ENCODE measurements around the gene MNT. TPM values are rescaled to one million over a fixed set of nuclear protein-coding genes. Genes with fewer than 3 reads are reported as not detected.
"Not testable (repeated sequence)": the region's sequence is repeated elsewhere in the genome, so short reads cannot be mapped to it uniquely, and the experiment has no call there.

MNT gene
- total RNA-seq, 1 experiment from 2014 or later = 38.9 TPM

DNA sequence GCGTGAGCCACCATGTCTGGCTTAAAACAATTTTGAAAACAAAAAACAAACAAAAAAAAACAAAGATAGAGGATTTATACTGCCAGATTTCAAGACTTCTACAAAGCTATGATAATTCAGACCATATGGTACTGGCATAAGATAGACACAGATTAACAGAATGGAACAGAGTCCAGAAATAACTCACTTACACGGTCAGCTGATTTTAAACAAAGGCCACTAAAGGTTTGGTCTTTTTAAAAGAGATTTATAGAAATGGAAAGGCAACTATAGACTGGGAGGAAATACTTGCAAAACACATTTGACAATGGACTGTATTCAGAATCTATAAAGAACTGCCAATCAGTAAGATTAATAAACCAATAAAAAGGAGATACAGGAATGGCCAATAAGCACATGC is 48.6 kb upstream of the MNT start:
- H3K23me2 ChIP-seq (ENCODE audit: insufficient read length, low read depth, low read length, poor library complexity, severe bottlenecking) = no peaks in the 10 kb centered on the region
- H3K9me3 Mint-ChIP-seq = peaks cover 9 to 12% of the 10 kb centered on the region in 2 experiments
- H3K4ac ChIP-seq (ENCODE audit: low read depth, low read length) = no peak overlapping the region
- no peak overlapping the region for H4K8ac ChIP-seq (replicated peaks; ENCODE audit: insufficient read length, low read depth, low read length)
- no peak overlapping the region for H4K5ac ChIP-seq (ENCODE audit: insufficient read length, low read depth, low read length)
- no peak overlapping the region for H3T11ph ChIP-seq (ENCODE audit: low read length)
- no peaks in the 10 kb centered on the region for H4K20me1 ChIP-seq (ENCODE audit: control insufficient read depth, insufficient read depth, insufficient read length)
- H2BK120ac ChIP-seq (ENCODE audit: low read depth, low read length, poor library complexity, severe bottlenecking) = no peak overlapping the region
- H3K27ac Mint-ChIP-seq = no peak overlapping the region
- no peak overlapping the region for H3K4me2 ChIP-seq (ENCODE audit: insufficient read depth, insufficient read length, low read length)
- no CpG with 5 or more reads among the region's 2 CpGs for WGBS (ENCODE audit: extremely low coverage, insufficient read length, low lambda C conversion rate)
- peaks cover 17 to 23% of the 10 kb centered on the region in 2 experiments for H3K4me1 Mint-ChIP-seq
- no peak overlapping the region for H2BK12ac ChIP-seq (ENCODE audit: insufficient read length, low read depth, low read length)
- no peak overlapping the region for H2AK5ac ChIP-seq (ENCODE audit: insufficient read length, low read length)
- H3K79me2 ChIP-seq (ENCODE audit: insufficient read depth, low read length) = no peaks in the 10 kb centered on the region
- no peak overlapping the region for H2AFZ ChIP-seq (ENCODE audit: low read length)
- no peak overlapping the region for H4K91ac ChIP-seq (ENCODE audit: insufficient read length, low read depth, low read length)
- no peak overlapping the region for H2BK5ac ChIP-seq (ENCODE audit: insufficient read length, low read length)
- H3K36me3 Mint-ChIP-seq (ENCODE audit: insufficient read depth in 1 of 3, low read depth in 3 of 3) = peaks cover 26 to 35% (median 32%) of the 10 kb centered on the region in 3 experiments
- H3K9me3 ChIP-seq (ENCODE audit: control insufficient read depth, low read depth, low read length) = no peaks in the 10 kb centered on the region
- H3K56ac ChIP-seq (ENCODE audit: insufficient read length, low read depth, low read length) = no peak overlapping the region
- H3K27me3 Mint-ChIP-seq (ENCODE audit: low read depth) = no peaks in the 10 kb centered on the region
- H3K27ac ChIP-seq (ENCODE audit: insufficient read length, low read depth, low read length) = no peak overlapping the region
- no peak overlapping the region for H3K4me3 Mint-ChIP-seq
- no peak overlapping the region for H3K9ac ChIP-seq (ENCODE audit: extremely low read depth, insufficient read length, low read length)
- no peaks in the 10 kb centered on the region for H3K4me1 ChIP-seq (ENCODE audit: insufficient read depth, low read length)
- H3K23ac ChIP-seq (ENCODE audit: insufficient read length, low read depth, low read length) = no peak overlapping the region
- DNase-seq = no peak
- no peak overlapping the region for H3K18ac ChIP-seq (ENCODE audit: insufficient read length, low read depth, low read length)
- no peaks in the 10 kb centered on the region for H3K79me1 ChIP-seq (ENCODE audit: insufficient read depth, low read depth, low read length, poor library complexity, severe bottlenecking)
- no peak for TF ChIP-seq CTCF (conservative IDR thresholded peaks at IDR 0.05)
- H3K14ac ChIP-seq (ENCODE audit: insufficient read depth, low read length) = no peak overlapping the region
- no peak overlapping the region for H2BK20ac ChIP-seq (ENCODE audit: low read depth, low read length, poor library complexity, severe bottlenecking)
- no peaks in the 10 kb centered on the region for H3K27me3 ChIP-seq (ENCODE audit: insufficient read depth, low read length)
- H2BK15ac ChIP-seq (ENCODE audit: low read depth, low read length) = no peak overlapping the region

GRCh38 chr17:2447479-2447878 is 46.6 kb upstream of the MNT start:
- not testable (repeated sequence) for DNase-seq; H3K18ac ChIP-seq (ENCODE audit: insufficient read length, low read depth, low read length); H3K79me1 ChIP-seq (ENCODE audit: insufficient read depth, low read depth, low read length, poor library complexity, severe bottlenecking); H3K27ac Mint-ChIP-seq; H3K4ac ChIP-seq (ENCODE audit: low read depth, low read length); H4K8ac ChIP-seq (replicated peaks; ENCODE audit: insufficient read length, low read depth, low read length); H3K9me3 ChIP-seq (ENCODE audit: control insufficient read depth, low read depth, low read length); H3K23me2 ChIP-seq (ENCODE audit: insufficient read length, low read depth, low read length, poor library complexity, severe bottlenecking); H2BK12ac ChIP-seq (ENCODE audit: insufficient read length, low read depth, low read length); H2BK15ac ChIP-seq (ENCODE audit: low read depth, low read length); H2BK120ac ChIP-seq (ENCODE audit: low read depth, low read length, poor library complexity, severe bottlenecking); H3K27me3 Mint-ChIP-seq (ENCODE audit: low read depth); H3K4me3 Mint-ChIP-seq; H4K20me1 ChIP-seq (ENCODE audit: control insufficient read depth, insufficient read depth, insufficient read length); H3K79me2 ChIP-seq (ENCODE audit: insufficient read depth, low read length); H4K5ac ChIP-seq (ENCODE audit: insufficient read length, low read depth, low read length); H3K27ac ChIP-seq (ENCODE audit: insufficient read length, low read depth, low read length); H3K23ac ChIP-seq (ENCODE audit: insufficient read length, low read depth, low read length); H3K4me2 ChIP-seq (ENCODE audit: insufficient read depth, insufficient read length, low read length); H2BK20ac ChIP-seq (ENCODE audit: low read depth, low read length, poor library complexity, severe bottlenecking); H3K9ac ChIP-seq (ENCODE audit: extremely low read depth, insufficient read length, low read length); H2AFZ ChIP-seq (ENCODE audit: low read length); H3K14ac ChIP-seq (ENCODE audit: insufficient read depth, low read length); H3K27me3 ChIP-seq (ENCODE audit: insufficient read depth, low read length); H3K56ac ChIP-seq (ENCODE audit: insufficient read length, low read depth, low read length); H2BK5ac ChIP-seq (ENCODE audit: insufficient read length, low read length); H3K4me1 ChIP-seq (ENCODE audit: insufficient read depth, low read length); H3T11ph ChIP-seq (ENCODE audit: low read length); H4K91ac ChIP-seq (ENCODE audit: insufficient read length, low read depth, low read length); H2AK5ac ChIP-seq (ENCODE audit: insufficient read length, low read length)
- WGBS (ENCODE audit: extremely low coverage, insufficient read length, low lambda C conversion rate) = no CpG with 5 or more reads among the region's 29 CpGs
- peaks cover 9 to 12% of the 10 kb centered on the region in 2 experiments for H3K9me3 Mint-ChIP-seq
- peaks cover 26 to 30% (median 27%) of the 10 kb centered on the region in 3 experiments for H3K36me3 Mint-ChIP-seq (ENCODE audit: insufficient read depth in 1 of 3, low read depth in 3 of 3)
- peaks cover 17 to 23% of the 10 kb centered on the region in 2 experiments for H3K4me1 Mint-ChIP-seq

Data from H9 (cell line).